ENCODE data around the gene RC3H1.

Gene RC3H1

GRCh38 chr1:174013864-174014418 is 8.2 kb downstream of the RC3H1 start:
- POLR2A ChIA-PET: no interaction called here
- DNase-seq (ENCODE audit: extremely low spot score): no peak
- TF ChIP-seq CTCF (IDR thresholded peaks at IDR 0.05; ENCODE audit: control extremely low read depth, extremely low read depth, low read depth, missing control alignments): no peak
- CTCF ChIA-PET: no interaction called here

GRCh38 chr1:174008979-174009378 is 13.2 kb downstream of the RC3H1 start:
- DNase-seq (ENCODE audit: extremely low spot score): no peak

DNA sequence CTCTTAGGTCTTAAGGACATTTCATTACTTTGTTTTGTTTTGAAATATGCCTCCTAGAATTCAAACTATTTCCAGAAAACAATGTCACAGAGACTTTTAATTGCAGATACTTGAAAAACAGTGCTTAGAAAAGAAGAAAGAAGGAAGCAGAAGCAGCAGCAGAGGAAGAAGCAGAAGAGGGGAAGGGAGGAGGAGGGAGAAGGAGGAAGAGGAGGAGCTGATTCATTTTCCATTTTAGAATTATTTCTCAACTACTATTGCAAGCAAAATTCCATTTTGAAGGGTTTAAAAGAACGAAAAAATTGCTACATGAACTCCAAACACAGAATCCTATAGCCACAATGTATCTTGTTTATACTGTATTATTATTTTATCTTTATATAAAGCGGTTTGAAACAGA is 13.9 kb downstream of the RC3H1 start:
- CTCF ChIA-PET: interaction anchor here (1.0 kb wide), 1 partner anchor 7 kb away, joined by 3 read pairs; no protein-coding TSS in a partner anchor
- DNase-seq (ENCODE audit: extremely low spot score): no peak
- POLR2A ChIA-PET: no interaction called here
- TF ChIP-seq CTCF (IDR thresholded peaks at IDR 0.05; ENCODE audit: control extremely low read depth, extremely low read depth, low read depth, missing control alignments): no peak

More at GRCh38 chr1:174008979-174009378, 13.2 kb downstream of the RC3H1 start:
- ChIA-PET CTCF (interaction anchor here (1.0 kb wide), 1 partner anchor 16 kb away, joined by 3 read pairs; no protein-coding TSS in a partner anchor), POLR2A (no interaction called here)
- TF ChIP-seq CTCF (IDR thresholded peaks at IDR 0.05; ENCODE audit: control extremely low read depth, extremely low read depth, low read depth, missing control alignments): no peak

- CTCF ChIA-PET: interaction anchor here (1.0 kb wide), 1 partner anchor 8 kb away, joined by 3 read pairs; no protein-coding TSS in a partner anchor
- POLR2A ChIA-PET: no interaction called here
- TF ChIP-seq CTCF (IDR thresholded peaks at IDR 0.05; ENCODE audit: control extremely low read depth, extremely low read depth, low read depth, missing control alignments): no peak
- DNase-seq (ENCODE audit: extremely low spot score): no peak
Measured at GRCh38 chr1:174007851-174008250, 14.3 kb downstream of the RC3H1 start.

- no peak for TF ChIP-seq CTCF (IDR thresholded peaks at IDR 0.05; ENCODE audit: control extremely low read depth, extremely low read depth, low read depth, missing control alignments)
- POLR2A ChIA-PET: no interaction called here
- CTCF ChIA-PET: interaction anchor here (0.6 to 3.8 kb wide), 6 partner anchors 11 to 1436 kb away, joined by 3 to 17 read pairs (median 3); no protein-coding TSS in a partner anchor
- DNase-seq (ENCODE audit: extremely low spot score): peak; percentile 67
Measured at GRCh38 chr1:174005032-174005431, 17.1 kb downstream of the RC3H1 start.

DNA sequence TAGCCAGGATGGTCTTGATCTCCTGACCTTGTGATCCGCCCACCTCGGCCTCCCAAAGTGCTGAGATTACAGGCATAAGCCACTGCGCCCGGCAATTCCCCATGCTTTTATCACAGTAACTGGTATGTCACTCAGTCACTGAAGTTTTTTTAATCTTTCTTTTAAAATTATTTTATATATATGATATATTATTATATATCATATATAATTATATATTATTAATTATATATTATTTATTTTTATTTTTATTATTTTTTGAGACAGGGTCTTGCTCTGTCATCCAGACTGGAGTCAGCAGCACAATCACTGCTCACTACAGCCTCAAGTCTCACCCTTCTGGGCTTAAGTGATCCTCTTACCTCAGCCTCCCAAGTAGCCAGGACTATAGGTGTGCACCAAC is 18.3 kb downstream of the RC3H1 start:
- ChIA-PET CTCF (interaction anchor here (1.5 to 3.8 kb wide), 2 partner anchors 13 to 19 kb away, joined by 3 to 17 read pairs; no protein-coding TSS in a partner anchor), POLR2A (no interaction called here)
- TF ChIP-seq CTCF (IDR thresholded peaks at IDR 0.05; ENCODE audit: control extremely low read depth, extremely low read depth, low read depth, missing control alignments): no peak
- no peak for DNase-seq (ENCODE audit: extremely low spot score)

All from GM10248 (cell line).